HG03159 (cell line): ENCODE measurements around the gene RBM20.

Experiments
- ATAC-seq: cut with Tn5 transposase; IDR thresholded peaks from one replicate; pipeline ENCODE4 v1.9.1; 2021; ENCODE audit warnings: mild to moderate bottlenecking, moderate library complexity; ENCODE audit not compliant: unreplicated experiment

RBM20 gene

GRCh38 chr10:110730345-110731050, 86.4 kb downstream of the RBM20 start:
- no peak for ATAC-seq

GRCh38 chr10:110733218-110733952, 89.2 kb downstream of the RBM20 start:
- no peak for ATAC-seq

GRCh38 chr10:110735620-110736027, 91.5 kb downstream of the RBM20 start:
- no peak for ATAC-seq

- no peak for ATAC-seq
These were observed 93.9 kb downstream of the RBM20 start for GRCh38 chr10:110737886-110738634.

GRCh38 chr10:110739811-110740271, 95.7 kb downstream of the RBM20 start:
- ATAC-seq = no peak

GRCh38 chr10:110742801-110743200, 98.7 kb downstream of the RBM20 start:
- no peak for ATAC-seq

- no peak for ATAC-seq
These were observed 100.6 kb downstream of the RBM20 start for GRCh38 chr10:110744782-110745181.

GRCh38 chr10:110746254-110746826, 102.2 kb downstream of the RBM20 start:
- no peak for ATAC-seq

- no peak for ATAC-seq
These were observed 103.0 kb downstream of the RBM20 start for GRCh38 chr10:110746969-110747608.

- peak; percentile 43 for ATAC-seq
These were observed 103.7 kb downstream of the RBM20 start for GRCh38 chr10:110747609-110748464.

GRCh38 chr10:110748970-110749369, 104.8 kb downstream of the RBM20 start:
- no peak for ATAC-seq

- no peak for ATAC-seq
These were observed 106.8 kb downstream of the RBM20 start for GRCh38 chr10:110750931-110751330.

GRCh38 chr10:110751850-110752249, 107.7 kb downstream of the RBM20 start:
- no peak for ATAC-seq

GRCh38 chr10:110753462-110753861, 109.3 kb downstream of the RBM20 start:
- ATAC-seq = no peak

GRCh38 chr10:110754375-110755105, 110.4 kb downstream of the RBM20 start:
- no peak for ATAC-seq

- ATAC-seq = no peak
These were observed 111.6 kb downstream of the RBM20 start for GRCh38 chr10:110755781-110756180.

GRCh38 chr10:110756876-110757275, 112.7 kb downstream of the RBM20 start:
- no peak for ATAC-seq

- no peak for ATAC-seq
These were observed 113.5 kb downstream of the RBM20 start for GRCh38 chr10:110757586-110757985.

GRCh38 chr10:110758128-110758765, 114.1 kb downstream of the RBM20 start:
- no peak for ATAC-seq
